Adrenal gland (tissue), 12 donors: ENCODE data around the gene CDK16. TPM values are rescaled to one million over a fixed set of nuclear protein-coding genes. Genes with fewer than 3 reads are reported as not detected.

Source experiments
- DNase-seq, 7 donors: peaks; one replicate each; pipeline ENCODE4 v3.0.0-alpha.2; 2019 to 2020
- H3K27ac ChIP-seq, 5 donors: fragments of 200-600 bp; sonication (generic) in 4 of 5; 1 replicate in 3 of 5; 2 replicates in 2 of 5; pipeline versions ENCODE4 v1.5.1 to v1.8.0; 2016 to 2020; ENCODE audit warnings: mild to moderate bottlenecking in 1 of 5
- H3K27me3 ChIP-seq: fragments of 200-600 bp; 2 replicates; pipeline ENCODE4 v1.8.0; 2021
- H3K36me3 ChIP-seq, 2 donors: fragments of 200-600 bp; replicated peaks in 1 of 2; 1 replicate in 1 of 2; 2 replicates in 1 of 2; pipeline versions ENCODE4 v1.5.1 to v1.8.0; 2018 to 2022
- H3K4me1 ChIP-seq, 2 donors: fragments of 200-600 bp; replicated peaks in 1 of 2; 1 replicate in 1 of 2; 2 replicates in 1 of 2; pipeline versions ENCODE4 v1.5.1 to v1.8.0; 2018 to 2021
- H3K4me3 ChIP-seq, 4 donors: fragments of 200-600 bp; sonication (generic) in 3 of 4; one replicate each; pipeline ENCODE4 v1.5.1; 2016 to 2018
- H3K9me3 ChIP-seq, 3 donors: fragments of 200-600 bp; sonication (generic) in 1 of 3; replicated peaks in 1 of 3; 1 replicate in 2 of 3; 2 replicates in 1 of 3; pipeline versions ENCODE4 v1.5.1 to v1.8.0; 2016 to 2021
- POLR2A ChIP-seq, 2 donors: fragments of 450-650 bp; IDR thresholded peaks; one replicate each; pipeline ENCODE4 v1.6.1; 2017; ENCODE audit warnings: antibody characterized with exemption in 2 of 2, mild to moderate bottlenecking in 2 of 2, moderate library complexity in 1 of 2
- WGBS, 4 donors: extraction: QIAGEN DNeasy Blood & Tissue Kit in 2 of 4; methylation state at CpG; one replicate each; pipeline versions ENCODE4 v1.1.5 to v1.1.7; 2013 to 2017; 5-methylcytosine and 5-hydroxymethylcytosine counted together
- intact Hi-C, 2 donors: fragments of 100-400 bp; cut with DNase I; formaldehyde crosslinking; loops; one replicate each; pipeline versions ENCODE4 v1.14.1 to v1.15.0; 2022 to 2023
- polyA plus RNA-seq, 3 donors: library from polyadenylated mRNA; stranded (reverse); fragments of 200-250 nt in 2 of 3; fragments of 350-450 nt in 1 of 3; fragmentation: Illumina TruSeq in 1 of 3; extraction: RNeasy Lipid Tissue Mini Kit (QIAGEN cat#74804) in 1 of 3; gene quantifications; one replicate each; pipeline ENCODE4 v1.2.3, GENCODE V29; 2013 to 2014
- total RNA-seq, 9 donors: library from RNA; depleted of rRNA in 4 of 9; stranded (reverse); fragments of >200 nt in 4 of 9; fragments of 120-200 nt in 1 of 9; fragmentation: NEBNext Ultra II Directional in 1 of 9; extraction: Animal tissue kit (Norgen Biotek cat#: 25700) in 1 of 9; gene quantifications; one replicate each; pipeline versions ENCODE4 v1.1.0 to v1.2.4, GENCODE V29; 2013 to 2023
- TF ChIP-seq, protein P1 (sequence below), 6 experiments: fragments of 450-650 bp in 4 of 6; fragments of 200-600 bp in 2 of 6; sonication (generic) in 1 of 6; IDR thresholded peaks; 1 replicate in 5 of 6; 2 replicates in 1 of 6; pipeline versions ENCODE4 v1.5.1 to v1.8.0; 2016 to 2021; ENCODE audit warnings: antibody characterized with exemption in 6 of 6, mild to moderate bottlenecking in 2 of 6, moderate library complexity in 1 of 6
- donor health status: healthy with polysubstance abuse.
- donor health status: Bipolar disorder and iron deficiency.
- donor health status: DM: yes; HTN: yes; CAD: no.
- donor health status: DM: no; HTN: no; CAD: no.
- donor health status: DM: no; HTN: no; CAD: no.
- donor health status: DM: yes; HTN: yes; CAD: no.

CDK16 gene
- total and polyA plus RNA-seq, 12 donors, result 50.5 to 187 (median 115) TPM

DNA sequence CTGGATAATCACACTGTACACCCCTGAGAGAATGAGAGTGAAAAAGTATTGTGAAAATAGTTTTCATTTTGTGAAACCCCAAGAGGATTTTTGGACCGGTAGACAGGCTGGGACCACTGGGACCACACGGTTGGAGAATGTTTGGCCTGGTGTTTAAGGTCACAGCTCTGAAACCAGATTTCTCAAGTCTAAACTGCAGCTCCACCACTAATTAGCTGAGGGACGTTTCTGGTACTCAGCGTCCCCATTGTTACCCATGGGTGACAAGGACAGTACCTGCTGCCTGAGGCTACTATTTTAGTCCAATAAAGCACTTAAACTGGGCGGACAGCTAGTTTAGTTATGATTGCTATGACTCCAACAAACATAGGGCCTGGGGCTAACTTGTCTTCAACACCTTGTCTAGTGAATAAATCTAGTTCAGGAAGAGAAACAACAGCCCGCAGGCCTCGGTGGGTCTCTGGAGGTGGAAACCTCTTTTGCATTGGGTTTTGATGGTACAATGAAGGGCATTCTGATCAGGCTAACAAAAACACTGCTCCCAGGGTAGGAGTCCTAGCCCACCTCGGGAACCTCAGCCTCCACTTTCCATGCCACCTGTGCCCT, 13.8 kb downstream of the CDK16 start:
- Histone ChIP-seq H3K36me3 (peaks cover 0 to 4% of the 10 kb centered on the region in 2 donors), H3K4me3 (peak overlapping the region in 2 of 4 donors; percentile 39 to 70), H3K27me3 (peaks cover 7% of the 10 kb centered on the region), H3K9me3 (no peaks in the 10 kb centered on the region), H3K27ac (peak overlapping the region; percentile 85 to 97 (median 96)), H3K4me1 (peaks cover 0 to 13% of the 10 kb centered on the region in 2 donors)
- TF ChIP-seq POLR2A (IDR thresholded peaks at IDR 0.05), result no peak
- TF ChIP-seq, protein P1, sequence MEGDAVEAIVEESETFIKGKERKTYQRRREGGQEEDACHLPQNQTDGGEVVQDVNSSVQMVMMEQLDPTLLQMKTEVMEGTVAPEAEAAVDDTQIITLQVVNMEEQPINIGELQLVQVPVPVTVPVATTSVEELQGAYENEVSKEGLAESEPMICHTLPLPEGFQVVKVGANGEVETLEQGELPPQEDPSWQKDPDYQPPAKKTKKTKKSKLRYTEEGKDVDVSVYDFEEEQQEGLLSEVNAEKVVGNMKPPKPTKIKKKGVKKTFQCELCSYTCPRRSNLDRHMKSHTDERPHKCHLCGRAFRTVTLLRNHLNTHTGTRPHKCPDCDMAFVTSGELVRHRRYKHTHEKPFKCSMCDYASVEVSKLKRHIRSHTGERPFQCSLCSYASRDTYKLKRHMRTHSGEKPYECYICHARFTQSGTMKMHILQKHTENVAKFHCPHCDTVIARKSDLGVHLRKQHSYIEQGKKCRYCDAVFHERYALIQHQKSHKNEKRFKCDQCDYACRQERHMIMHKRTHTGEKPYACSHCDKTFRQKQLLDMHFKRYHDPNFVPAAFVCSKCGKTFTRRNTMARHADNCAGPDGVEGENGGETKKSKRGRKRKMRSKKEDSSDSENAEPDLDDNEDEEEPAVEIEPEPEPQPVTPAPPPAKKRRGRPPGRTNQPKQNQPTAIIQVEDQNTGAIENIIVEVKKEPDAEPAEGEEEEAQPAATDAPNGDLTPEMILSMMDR (IDR thresholded peaks at IDR 0.05), result no peak
- WGBS, 4 donors, result 60 to 75% (median 66%) methylated on average over 6 to 8 of the region's 8 CpGs
- intact Hi-C loops, result no loop called here
- DNase-seq, result peak in 1 of 7 donors; percentile 20

DNA sequence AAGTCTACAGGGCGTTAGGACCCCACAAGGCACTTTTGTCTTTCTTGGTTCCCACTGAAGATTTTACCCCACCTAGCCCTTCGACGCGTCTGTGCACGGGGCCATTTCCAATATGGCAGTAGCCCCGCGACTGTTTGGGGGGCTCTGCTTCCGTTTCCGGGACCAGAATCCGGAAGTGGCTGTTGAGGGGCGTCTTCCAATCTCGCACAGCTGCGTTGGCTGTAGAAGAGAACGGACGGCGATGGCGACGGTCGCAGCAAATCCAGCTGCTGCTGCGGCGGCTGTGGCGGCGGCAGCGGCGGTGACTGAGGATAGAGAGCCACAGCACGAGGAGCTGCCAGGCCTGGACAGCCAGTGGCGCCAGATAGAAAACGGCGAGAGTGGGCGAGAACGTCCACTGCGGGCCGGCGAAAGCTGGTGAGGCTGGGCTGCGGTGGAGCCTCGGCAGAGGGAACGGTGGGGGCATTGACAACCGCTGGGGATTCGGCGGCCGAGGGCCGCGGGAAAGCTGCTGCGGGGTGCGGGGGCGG, 14.4 kb downstream of the CDK16 start, which contains the start of gene USP11:
Gene USP11 (plus strand): TSS at position 207 of the 530 bp plus-strand sequence. CDS start 35 bp downstream, at position 242.
- H3K9me3 ChIP-seq, result no peaks in the 10 kb centered on the region
- 1 to 33% (median 20%) methylated on average over 24 to 46 of the region's 46 CpGs; no CpG with 5 or more reads in 1 of the 4 donors for WGBS, 4 donors
- TF ChIP-seq, protein P1 (IDR thresholded peaks at IDR 0.05), result no peak
- TF ChIP-seq POLR2A (IDR thresholded peaks at IDR 0.05), result peak; percentile 79 to 80
- H3K27ac ChIP-seq, result peak within 1 kb of the TSS; percentile 85 to 97 (median 96)
- intact Hi-C loops, result no loop called here
- peaks cover 7% of the 10 kb centered on the region for H3K27me3 ChIP-seq
- peaks cover 0 to 13% of the 10 kb centered on the region in 2 donors for H3K4me1 ChIP-seq
- peak in 3 of 7 donors; percentile 44 to 64 (median 47) for DNase-seq
- H3K4me3 ChIP-seq, result peak within 1 kb of the TSS in 2 of 4 donors; percentile 39 to 70
- no peaks in the 10 kb centered on the region for H3K36me3 ChIP-seq

DNA sequence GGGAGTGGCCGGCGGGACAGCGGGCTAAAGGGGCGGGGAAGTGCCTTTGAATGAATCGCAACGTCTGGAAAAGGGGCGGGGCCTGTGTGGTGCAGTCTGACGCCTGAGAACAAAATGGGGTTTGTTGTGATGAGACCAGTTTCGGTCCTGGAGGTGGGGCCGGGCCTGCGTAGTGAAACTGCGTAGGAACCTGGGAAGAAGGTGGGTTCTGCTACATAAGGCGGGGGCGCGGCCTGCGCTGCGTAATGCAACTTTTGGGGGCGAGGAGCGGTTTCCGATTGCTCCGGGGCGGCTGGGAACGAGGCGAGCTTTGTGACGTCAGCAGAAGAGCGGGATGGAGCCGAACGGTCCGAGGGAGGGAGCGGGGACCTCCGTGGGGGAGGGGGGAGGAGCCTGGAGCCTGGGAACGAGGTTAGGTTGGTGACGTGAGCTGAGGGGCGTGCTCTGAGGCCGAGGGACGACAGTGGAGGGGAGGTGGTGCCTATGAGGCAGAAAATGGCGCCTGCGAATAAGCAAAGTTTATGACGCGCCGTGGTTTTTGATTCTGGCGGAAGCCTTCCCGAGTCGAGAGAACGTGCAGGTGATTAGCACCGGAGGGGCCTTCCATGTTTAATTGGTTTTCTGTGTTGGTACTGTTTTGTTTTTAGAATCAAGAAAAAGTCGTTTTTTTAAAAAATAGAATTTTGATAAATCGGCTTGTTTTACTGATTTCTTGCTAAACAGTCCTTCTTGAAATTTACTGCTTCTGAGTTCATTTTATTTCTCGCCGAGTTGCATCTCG, 15.0 kb downstream of the CDK16 start:
- 0 to 29% (median 9%) methylated on average over 16 to 51 of the region's 51 CpGs for WGBS, 4 donors
- TF ChIP-seq, protein P1 (IDR thresholded peaks at IDR 0.05), result no peak
- TF ChIP-seq POLR2A (IDR thresholded peaks at IDR 0.05), result peak in 1 of 2 donors; percentile 74
- Histone ChIP-seq H3K36me3 (no peaks in the 10 kb centered on the region), H3K4me1 (peaks cover 0 to 13% of the 10 kb centered on the region in 2 donors), H3K27me3 (peaks cover 7% of the 10 kb centered on the region), H3K9me3 (no peaks in the 10 kb centered on the region), H3K27ac (peak overlapping the region; percentile 85 to 97 (median 96)), H3K4me3 (peak overlapping the region in 2 of 4 donors; percentile 39 to 70)
- DNase-seq, result peak; percentile 91 to 98 (median 96)
- intact Hi-C loops, result no loop called here

DNA sequence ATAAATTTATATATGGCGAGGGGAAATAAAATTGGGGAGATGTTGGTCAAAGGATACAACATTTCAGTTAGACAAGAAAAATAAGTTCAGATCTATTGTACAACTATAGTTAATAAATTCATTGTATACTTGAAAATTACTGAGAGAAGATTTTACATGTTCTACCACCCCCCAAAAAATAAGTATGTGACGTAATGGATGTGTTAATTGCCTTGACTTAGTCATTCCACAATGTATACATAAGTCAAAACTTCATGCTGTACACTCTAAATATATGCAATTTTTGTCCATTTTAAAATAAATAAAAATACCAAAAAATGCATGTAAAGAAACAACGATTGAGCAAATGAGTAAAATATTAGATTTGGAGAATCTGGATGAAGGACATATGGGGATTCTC, 16.1 kb downstream of the CDK16 start:
- H3K27me3 ChIP-seq, result peaks cover 7% of the 10 kb centered on the region
- peak overlapping the region in 2 of 5 donors; percentile 89 to 97 for H3K27ac ChIP-seq
- no peaks in the 10 kb centered on the region for H3K36me3 ChIP-seq
- DNase-seq, result no peak
- intact Hi-C loops, result no loop called here
- H3K4me3 ChIP-seq, result peak overlapping the region in 1 of 4 donors; percentile 70
- H3K9me3 ChIP-seq, result no peaks in the 10 kb centered on the region
- peaks cover 0 to 13% of the 10 kb centered on the region in 2 donors for H3K4me1 ChIP-seq
- WGBS, 4 donors, result 51 to 70% (median 61%) methylated on average over 3 of the region's 3 CpGs
- TF ChIP-seq POLR2A (IDR thresholded peaks at IDR 0.05), result no peak
- TF ChIP-seq, protein P1 (IDR thresholded peaks at IDR 0.05), result no peak
